Right renal cortex interstitium (tissue), 3 donors: ENCODE results near the gene MSLN. TPM values are rescaled to one million over a fixed set of nuclear protein-coding genes. Genes with fewer than 3 reads are reported as not detected.
"Not testable (repeated sequence)": the region's sequence is repeated elsewhere in the genome, so short reads cannot be mapped to it uniquely, and the experiment has no call there.

Experiments used
- DNase-seq, 3 donors: peaks; one replicate each; pipeline ENCODE4 v3.0.0-alpha.2; 2013; ENCODE audit warnings: low read depth in 3 of 3, low spot score in 2 of 3
- polyA plus RNA-seq, 3 donors: library from polyadenylated mRNA; unstranded; fragments of 120-200 nt; gene quantifications; one replicate each; pipeline ENCODE4 v1.2.1, GENCODE V29; 2013; ENCODE audit not compliant: insufficient read length in 3 of 3

MSLN gene
- polyA plus RNA-seq, 3 donors: 12.1 to 24.9 (median 13.8) TPM

GRCh38 chr16:754121-754607 lies 6.4 kb upstream of the MSLN start:
- DNase-seq: not testable (repeated sequence)

GRCh38 chr16:754656-755055 lies 5.9 kb upstream of the MSLN start:
- no peak for DNase-seq

- DNase-seq: no peak
These were observed 4.1 kb upstream of the MSLN start for GRCh38 chr16:756428-756827.

GRCh38 chr16:759110-759910 lies 1.2 kb upstream of the MSLN start:
- no peak for DNase-seq

GRCh38 chr16:760065-760464 lies 469 bp upstream of the MSLN start:
- DNase-seq: no peak

GRCh38 chr16:761625-762513 lies 1.3 kb downstream of the MSLN start:
- no peak for DNase-seq

GRCh38 chr16:762595-763268 lies 2.2 kb downstream of the MSLN start:
- DNase-seq: no peak

- DNase-seq: no peak
These were observed 3.0 kb downstream of the MSLN start for GRCh38 chr16:763369-764183.

- DNase-seq: no peak
These were observed 3.7 kb downstream of the MSLN start for GRCh38 chr16:764184-764750.

- no peak for DNase-seq
These were observed 4.4 kb downstream of the MSLN start for GRCh38 chr16:764848-765487.

- no peak for DNase-seq
These were observed 4.9 kb downstream of the MSLN start for GRCh38 chr16:765488-765865.

- DNase-seq: no peak
These were observed 5.7 kb downstream of the MSLN start for GRCh38 chr16:766008-766819.

GRCh38 chr16:766820-767640 lies 6.5 kb downstream of the MSLN start:
- DNase-seq: no peak

- no peak for DNase-seq
These were observed 7.3 kb downstream of the MSLN start for GRCh38 chr16:767743-768235.

- no peak for DNase-seq
These were observed 7.9 kb downstream of the MSLN start for GRCh38 chr16:768428-768827.

GRCh38 chr16:769184-769784 lies 8.8 kb downstream of the MSLN start:
- no peak for DNase-seq

- DNase-seq: no peak
These were observed 9.4 kb downstream of the MSLN start for GRCh38 chr16:769934-770333.
